Vagina (tissue), 2 donors: Measurements from ENCODE around the gene KCNA1.

Experiments
- CTCF ChIP-seq, 3 experiments: fragments of 450-650 bp in 2 of 3; fragments of 200-600 bp in 1 of 3; sonication (generic) in 1 of 3; IDR thresholded peaks; one replicate each; pipeline ENCODE4 v1.5.1; 2017 to 2019; ENCODE audit warnings: antibody characterized with exemption in 3 of 3, mild to moderate bottlenecking in 2 of 3, moderate library complexity in 2 of 3
- POLR2A ChIP-seq, 2 donors: fragments of 450-650 bp; IDR thresholded peaks; one replicate each; pipeline ENCODE4 v1.6.1; 2017; ENCODE audit warnings: antibody characterized with exemption in 2 of 2, mild to moderate bottlenecking in 2 of 2, moderate library complexity in 2 of 2
- POLR2AphosphoS5 ChIP-seq, 2 donors: sonication (generic); formaldehyde crosslinking; IDR thresholded peaks; one replicate each; pipeline ENCODE4 v1.9.0; 2017; ENCODE audit warnings: antibody characterized with exemption in 2 of 2, mild to moderate bottlenecking in 2 of 2, low read depth in 1 of 2; ENCODE audit not compliant: insufficient read depth in 1 of 2

GRCh38 chr12:4860741-4861140, 49.0 kb upstream of the KCNA1 start:
- TF ChIP-seq POLR2AphosphoS5 (IDR thresholded peaks at IDR 0.05; ENCODE audit: insufficient read depth in 1 of 2, low read depth in 1 of 2) (no peak), CTCF (IDR thresholded peaks at IDR 0.05) (no peak), POLR2A (IDR thresholded peaks at IDR 0.05) (no peak)
